HG03442 (cell line): ENCODE measurements around the gene DTNA.

ENCODE experiments used
- ATAC-seq: cut with Tn5 transposase; IDR thresholded peaks from one replicate; pipeline ENCODE4 v1.9.1; 2021; ENCODE audit warnings: mild to moderate bottlenecking, moderate library complexity; ENCODE audit not compliant: unreplicated experiment

The DTNA gene

DNA sequence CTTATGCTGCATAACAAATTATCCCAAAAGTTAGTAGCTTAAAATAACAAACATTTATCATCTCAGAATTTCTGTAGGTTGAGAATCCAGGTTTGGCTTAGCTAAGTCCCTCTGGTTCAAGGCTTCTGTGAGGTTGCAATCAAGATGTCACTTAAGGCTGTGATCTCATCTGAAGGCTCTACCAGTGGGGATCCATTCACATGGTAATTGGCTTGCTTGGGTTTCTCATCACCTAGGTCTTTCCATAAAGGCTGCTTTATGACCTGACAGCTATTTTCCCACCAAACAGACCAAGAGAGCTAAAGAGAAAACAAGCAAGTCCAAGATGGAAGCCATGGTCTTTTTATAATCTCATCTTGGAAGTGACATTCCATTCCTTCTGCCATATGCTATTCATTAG is 137.3 kb downstream of the DTNA start:
- ATAC-seq, result no peak

DNA sequence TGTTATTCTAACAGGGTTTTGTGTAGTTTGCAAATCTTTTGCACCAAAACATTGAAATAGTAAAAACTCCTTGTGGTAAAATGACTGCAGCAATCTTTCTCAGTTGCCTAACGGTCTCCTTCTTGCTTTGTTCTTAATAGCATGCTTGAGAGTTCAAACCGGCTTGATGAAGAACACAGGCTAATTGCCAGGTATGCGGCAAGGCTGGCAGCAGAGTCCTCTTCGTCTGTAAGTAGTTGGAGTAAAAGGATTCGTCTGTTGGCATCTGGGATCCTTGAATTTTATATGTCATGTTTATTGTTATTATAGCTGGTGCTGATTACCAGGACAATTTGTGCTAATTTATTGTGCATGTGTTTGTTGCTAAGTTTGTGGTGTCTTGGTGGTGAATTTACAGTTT is 138.1 kb downstream of the DTNA start:
- ATAC-seq, result no peak

DNA sequence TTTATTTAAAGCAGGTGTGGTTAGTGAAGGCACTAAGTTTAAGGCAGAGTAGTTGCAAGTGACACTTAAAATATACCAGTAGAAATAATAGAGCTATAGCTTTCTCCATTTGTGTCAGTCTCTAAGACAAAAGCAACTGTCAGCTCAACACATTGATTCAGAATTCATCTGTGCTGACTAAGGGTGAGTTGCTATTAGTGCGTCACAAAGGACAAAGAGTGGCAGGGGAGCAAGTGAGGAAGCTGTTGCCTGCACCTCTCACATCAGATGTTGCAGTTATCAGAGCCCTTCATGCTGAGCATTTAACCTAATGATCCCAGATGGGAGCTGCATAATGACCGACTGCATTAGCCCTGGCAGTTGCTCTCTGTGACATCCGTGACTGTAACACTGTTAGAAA is 138.6 kb downstream of the DTNA start:
- ATAC-seq, result no peak

DNA sequence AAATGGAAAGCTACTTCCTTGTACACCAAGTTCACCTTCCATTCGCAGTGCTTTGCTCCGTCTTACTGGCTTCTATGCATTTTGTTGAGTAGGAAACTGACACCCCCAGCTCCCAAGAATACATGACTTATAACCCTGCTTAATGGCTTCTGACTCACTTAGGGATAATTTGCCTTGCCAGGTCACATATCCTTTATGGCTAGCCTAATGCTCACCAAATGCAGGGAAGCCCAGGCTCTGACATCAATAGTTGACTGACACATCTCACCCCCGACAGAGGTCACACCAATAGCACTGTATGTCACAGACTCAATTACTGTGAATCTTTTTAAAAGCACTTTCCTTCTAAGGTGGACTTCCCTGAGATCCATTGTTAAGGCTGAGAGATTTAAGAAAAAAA is 147.2 kb downstream of the DTNA start:
- no peak for ATAC-seq

DNA sequence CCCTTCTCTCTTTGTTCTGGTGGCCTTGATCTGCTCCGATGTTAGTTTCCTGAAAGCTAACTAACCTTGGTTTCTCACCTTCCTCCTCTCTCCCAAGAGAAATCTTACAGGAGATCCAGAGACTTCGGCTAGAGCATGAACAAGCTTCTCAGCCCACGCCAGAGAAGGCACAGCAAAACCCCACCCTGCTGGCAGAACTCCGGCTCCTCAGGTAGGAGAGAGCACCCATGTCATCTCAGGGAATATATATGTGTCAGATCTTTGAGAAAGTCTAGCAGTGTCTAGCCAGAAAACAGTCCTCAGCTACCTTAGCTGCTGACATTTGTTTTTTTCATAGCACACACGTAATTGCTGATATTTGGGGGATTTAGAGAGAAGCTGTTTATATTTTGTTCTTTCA is 148.1 kb downstream of the DTNA start:
- no peak for ATAC-seq

DNA sequence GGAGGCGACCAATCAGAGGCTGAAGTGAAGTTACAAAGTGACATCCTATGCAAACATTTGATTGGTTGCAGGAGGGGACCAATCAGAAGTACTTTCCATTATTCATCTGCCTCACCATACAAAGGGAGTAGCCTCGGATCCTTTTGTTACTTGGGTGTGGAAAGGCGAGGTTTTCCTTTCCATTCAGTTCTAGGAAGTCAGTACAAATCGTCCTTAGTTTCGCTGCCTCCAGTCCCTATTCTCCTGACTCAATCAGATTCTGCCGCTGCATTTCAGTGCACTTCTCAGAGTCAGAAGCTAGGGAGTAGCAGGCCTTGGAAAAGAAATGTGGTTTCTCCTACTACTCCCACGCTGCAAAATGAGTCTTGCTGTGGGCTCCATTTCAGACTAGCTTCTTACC is 149.4 kb downstream of the DTNA start:
- no peak for ATAC-seq

DNA sequence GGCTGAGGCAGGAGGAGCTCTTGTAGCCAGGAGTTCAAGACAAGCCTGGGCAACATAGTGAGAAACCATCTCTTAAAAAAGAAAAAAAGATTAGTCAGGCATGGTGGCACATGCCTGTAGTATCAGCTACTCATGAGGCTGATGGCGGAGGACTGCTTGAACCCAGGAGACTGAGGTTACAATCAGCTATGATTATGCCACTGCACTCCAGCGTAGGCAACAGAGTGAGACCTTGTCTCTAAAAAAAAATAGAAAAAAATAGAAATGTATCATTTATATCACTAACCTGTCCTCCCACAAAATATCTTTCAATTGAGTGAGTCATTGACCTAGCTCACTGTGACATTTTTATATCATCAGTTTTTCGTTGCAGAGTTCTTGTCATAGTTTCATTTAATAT is 152.5 kb downstream of the DTNA start:
- no peak for ATAC-seq

DNA sequence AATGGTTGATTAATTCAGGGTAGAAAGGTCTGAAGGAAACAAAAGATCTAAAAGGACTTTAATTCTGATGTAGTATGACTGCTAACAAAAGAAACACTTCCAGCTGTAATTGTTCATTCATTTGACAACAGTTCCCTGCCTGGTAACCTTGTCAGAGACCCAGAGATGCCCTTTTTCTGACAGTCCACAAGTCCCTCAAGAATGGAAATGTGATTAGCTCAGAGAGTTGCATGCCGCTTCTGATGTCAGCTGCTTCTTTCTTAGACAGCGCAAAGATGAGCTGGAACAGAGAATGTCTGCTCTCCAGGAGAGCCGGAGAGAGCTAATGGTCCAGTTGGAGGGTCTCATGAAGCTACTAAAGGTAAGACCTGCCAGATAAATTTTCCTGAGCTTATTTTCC is 153.6 kb downstream of the DTNA start:
- no peak for ATAC-seq

DNA sequence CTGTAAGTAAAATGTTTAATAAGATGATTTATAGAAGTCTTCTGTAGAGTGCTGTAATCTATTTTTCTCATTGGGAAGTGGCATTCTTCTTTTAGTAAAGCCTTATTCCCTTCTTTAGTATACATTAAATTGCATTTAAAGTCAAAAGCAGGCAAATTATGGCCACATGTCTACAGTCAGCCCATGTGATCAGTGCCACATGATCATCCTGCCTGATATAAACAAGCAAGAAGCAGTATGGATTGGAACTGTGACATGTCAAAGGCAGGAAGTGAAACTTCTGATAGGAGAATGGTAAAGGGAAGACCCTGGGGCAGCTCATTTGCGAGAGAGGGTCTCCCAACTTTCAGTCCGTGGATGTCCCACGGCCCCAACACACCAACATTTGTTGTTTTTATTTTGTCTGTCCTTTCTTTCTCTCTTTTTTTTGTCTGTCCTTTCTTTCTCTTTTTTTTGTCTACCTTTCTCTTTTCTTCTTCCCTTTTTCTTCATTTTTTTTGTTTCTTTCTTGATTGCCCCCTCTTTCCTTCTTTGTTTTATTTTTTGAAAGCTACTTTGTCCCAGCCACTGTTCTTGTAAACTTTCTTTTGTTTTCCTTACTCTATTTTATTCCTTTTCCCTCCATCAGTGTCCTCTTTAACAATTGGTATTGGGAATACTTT is 154.9 kb downstream of the DTNA start:
- ATAC-seq, result no peak

DNA sequence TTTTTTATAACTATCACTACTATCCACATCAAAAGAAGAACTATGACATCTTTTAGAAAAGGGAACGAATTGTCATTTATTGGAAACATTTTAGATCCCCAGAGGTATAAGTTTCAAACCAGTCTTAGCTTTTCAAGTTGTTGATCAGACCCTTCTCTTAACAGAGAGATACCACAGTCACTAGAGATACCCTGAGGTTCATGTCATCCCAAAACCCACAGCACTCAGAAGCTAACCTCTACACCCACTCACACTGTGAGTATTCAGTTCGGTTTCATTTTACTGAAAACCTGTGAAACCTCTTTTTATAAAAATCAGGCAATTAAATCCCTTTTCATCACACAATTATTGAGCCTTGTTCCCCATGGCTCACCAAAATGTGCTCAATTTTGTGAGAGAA is 156.2 kb downstream of the DTNA start:
- no peak for ATAC-seq

DNA sequence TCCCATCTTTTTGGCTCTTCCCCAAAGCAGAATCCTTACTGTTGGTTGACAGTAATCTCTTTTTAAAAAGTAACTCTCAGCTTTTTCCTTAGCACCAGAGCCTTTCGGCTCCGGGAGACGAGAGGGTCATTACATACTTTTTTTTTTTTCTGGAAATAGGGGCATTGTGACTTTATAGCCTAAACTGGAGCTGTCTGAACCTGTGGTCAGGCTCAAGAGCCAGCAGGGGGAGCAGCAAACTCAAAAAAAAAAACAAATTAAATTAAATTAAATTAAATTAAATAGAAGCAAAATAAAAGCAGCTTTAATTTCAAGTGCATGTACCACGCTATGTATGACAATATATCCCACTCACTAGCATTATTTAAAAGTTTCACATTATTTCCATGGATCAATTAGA is 156.6 kb downstream of the DTNA start:
- ATAC-seq, result no peak

DNA sequence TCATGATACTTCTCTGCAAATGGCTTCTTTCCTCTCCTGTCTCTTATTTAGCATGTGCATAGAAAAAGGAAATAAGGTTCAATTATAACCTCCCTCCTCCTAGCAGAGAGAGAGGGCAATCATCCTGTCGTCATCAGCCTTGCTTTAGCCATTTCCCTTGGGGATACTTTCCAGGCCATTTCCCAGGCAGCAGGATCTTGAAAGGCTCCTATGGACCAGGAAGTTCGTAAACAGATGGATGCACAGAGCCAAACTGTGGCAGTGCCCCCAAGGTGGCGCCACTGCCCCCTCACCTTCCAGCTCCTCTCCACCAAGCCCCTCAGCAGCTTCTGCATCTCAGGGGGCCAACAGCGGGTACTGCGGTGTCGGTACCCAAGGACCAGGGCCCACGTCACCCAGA is 157.4 kb downstream of the DTNA start:
- no peak for ATAC-seq

DNA sequence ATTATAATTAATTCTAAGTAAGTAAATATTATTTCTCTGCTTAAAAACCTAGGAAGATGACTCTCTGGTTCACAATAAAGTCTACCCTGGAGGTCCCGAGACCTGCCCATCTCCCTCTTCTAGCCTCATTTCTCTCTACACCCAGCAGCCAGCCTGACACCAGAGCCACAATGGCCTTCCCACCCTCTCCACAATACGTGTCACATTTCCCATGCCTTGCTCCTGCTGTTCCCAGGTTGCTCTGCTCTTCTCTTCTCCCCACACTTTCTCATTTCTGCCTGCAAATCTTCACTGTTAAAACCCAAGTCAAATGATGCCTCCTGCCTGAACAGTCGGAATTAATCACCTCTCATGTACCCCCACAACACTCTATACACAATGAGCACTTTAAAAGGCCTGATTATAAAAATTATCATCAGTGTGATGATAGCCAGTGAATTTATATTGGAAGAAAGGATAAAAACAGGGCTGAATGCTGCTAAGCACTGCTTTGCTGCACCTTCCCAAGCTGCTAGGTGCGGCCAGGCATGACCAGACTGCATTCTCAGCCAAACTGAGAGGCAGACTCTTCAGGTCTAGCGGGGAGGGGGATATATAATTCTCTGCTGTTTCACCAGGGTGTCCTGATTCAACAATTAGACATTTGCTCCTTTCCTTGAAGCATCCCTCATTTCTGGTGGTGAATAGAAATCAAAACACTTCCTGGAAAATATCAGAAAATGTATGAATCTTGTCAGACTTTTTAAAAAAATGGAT is 160.6 kb downstream of the DTNA start:
- ATAC-seq, result no peak

DNA sequence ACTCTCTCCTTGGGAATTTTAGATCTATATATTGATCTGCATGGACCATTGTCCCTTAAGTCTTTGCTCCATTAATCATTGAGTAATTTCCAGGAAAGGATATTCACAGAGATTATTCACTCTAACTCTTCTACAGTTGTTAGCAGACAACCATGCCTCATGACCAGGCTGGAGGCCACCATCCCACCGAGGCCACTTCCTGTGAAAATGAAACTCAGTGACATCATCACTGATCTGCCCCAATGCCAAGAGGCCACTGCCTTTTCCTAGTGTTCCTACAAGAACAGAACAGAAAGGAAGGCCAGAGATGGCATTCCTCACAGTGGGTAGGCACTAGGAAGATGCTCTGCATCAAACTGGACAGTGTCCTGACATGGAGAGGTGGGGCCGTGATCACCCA is 161.3 kb downstream of the DTNA start:
- ATAC-seq, result no peak

DNA sequence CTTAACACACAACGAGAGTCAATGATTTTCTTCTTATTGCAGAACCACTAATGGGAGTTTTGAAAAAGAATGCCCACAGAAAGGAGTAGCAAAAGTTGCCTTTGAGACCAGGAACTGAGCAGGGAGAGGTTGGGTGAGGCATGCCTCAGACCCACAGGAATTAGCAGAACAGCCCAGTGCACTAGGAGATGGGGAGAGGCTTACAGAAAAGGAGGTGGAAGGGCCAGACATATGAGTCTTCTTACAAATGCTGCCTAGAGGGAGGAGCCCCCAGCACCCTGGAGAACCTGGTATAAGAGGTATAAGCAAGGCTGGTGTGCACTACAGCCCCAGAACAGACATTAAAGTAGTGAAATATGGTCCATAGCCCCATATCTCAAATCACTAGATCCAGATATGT is 162.0 kb downstream of the DTNA start:
- ATAC-seq, result no peak

DNA sequence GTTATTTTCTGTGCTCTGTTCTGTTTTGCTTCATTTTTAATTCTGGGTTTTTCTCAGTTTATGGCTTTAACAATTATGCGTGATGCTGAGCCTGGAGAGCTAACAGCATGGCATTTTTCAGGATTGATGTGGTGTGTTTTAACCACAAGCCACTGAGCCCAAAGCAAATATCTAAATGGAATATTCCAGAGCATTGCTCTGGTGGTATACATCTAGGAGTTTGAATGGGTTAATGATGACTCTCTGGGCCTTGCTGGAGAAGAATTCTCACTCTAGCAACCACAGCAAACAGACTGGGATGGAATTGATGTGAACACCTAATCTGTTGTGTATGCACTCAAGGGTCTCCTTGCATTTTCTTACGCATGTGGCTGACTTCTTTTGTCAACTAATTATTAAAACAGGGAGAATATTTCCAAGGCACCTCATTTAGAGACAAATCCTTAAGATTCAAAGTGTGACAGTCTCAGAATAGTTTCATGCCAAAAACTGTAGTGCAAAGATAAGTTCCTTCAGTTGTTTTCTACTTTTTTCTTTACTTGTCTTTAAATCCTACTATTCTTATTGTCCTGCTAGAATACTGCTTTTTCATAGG is 164.0 kb downstream of the DTNA start:
- no peak for ATAC-seq

DNA sequence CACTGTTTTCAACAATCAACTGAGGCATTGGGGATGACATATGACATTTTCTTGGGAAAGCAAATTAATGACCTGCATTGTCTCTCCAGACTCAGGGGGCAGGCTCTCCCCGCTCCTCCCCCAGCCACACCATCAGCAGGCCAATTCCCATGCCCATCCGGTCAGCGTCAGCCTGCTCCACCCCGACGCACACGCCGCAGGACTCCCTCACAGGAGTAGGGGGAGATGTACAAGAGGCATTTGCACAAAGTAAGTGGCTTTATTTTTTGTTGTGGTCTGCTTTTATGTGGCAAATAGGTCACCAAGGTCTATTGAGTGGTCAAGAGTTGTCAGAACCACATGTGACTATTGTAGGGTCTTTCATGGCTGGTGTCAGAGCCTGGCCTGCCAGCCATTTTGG is 165.1 kb downstream of the DTNA start:
- ATAC-seq, result no peak

DNA sequence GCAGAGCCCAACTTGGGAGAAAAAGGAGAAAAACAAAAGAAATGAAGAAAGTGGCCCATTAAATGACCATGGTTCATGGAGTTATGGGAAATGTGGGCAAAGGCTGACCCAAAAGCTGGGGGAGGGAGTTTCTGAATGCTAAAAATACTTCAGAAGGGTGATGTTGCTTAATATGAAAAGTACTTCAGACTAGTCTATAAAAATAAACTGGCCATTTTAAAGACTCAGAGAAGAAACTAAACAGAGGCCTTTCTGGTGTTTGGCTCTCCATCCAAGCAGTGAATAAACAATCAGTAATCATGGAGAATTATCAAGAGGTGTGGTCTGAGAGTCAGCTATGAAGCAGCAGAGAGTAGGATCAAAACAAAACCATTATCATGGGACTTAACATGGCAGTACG is 170.3 kb downstream of the DTNA start:
- ATAC-seq, result no peak

DNA sequence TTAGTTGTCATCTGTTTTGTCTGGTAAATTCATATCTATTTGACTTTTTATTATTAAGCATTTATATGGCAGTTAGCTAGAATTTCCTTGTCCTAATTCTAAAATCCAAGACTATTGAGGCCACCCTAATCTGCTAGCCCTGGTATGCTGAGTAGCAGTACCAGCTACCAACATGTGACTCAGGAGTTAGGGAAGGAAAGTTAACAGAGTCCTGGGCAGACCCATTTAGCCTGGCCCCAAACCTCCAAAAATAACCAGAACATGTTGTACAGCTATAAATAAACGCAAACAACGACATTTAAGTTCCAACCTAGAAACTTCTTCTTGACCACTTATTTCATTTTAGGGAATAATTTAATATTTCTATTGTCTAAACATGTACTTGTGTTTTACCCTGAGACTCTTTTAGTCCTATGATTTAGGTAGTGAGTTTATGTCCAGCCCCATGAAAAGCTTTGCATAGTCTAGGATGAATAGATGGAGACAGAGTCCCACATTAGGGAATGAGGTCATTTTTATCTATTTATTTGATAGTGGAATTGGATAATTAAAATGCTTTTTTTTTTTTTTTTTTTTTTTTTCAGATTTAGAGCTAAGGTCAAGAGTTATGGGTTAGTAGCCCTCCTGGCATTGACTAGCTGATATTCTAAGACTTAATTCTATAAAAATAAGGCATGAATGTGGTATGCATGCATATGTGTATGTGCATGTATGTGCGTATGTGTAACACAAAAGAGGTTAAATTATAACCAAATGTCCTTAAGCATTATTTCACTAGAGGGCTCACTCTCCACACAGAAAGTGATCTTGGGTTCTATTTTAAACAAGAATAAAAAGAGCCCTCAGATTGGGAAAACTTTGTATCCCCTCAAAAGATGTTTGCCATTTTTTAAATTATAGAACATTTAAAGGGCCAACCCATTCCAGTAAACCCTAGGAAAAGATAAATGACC is 171.1 kb downstream of the DTNA start:
- no peak for ATAC-seq

DNA sequence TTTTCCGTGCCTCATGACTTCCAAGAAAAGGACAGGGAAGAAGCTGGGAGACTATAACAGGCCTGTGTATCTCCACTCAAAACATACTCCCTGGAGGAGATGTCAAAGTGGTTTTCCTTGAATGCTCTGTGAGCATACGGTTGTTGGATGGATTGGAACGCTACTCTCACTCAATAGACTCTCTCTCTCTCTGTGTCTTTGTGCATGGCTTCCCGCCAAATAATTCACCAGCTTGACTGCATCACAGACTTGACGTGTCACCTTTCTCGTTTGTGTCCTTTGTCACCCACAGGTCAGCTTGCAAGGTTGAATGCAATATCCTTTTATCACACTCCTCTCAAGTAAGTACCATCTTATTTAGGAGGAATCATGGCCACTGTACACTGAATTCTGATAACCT is 174.3 kb downstream of the DTNA start:
- no peak for ATAC-seq

DNA sequence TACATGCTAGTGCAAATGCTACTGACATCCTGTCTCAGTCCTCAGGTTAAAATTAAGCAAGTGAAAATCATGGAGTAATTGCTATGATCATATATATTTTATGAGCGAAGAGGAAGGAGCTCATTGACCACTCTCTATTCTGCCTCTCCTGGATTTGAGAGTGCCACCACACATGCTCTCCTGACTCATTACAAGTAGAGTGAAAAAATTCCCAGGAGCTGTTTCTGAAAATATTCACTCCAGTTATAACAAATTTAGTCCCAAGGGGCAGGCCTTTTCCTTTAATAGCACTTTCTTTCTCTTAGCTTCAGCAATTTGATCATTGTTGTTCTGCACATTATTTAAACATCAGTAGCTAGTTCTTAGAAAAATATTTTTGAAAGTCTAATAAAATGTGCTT is 176.1 kb downstream of the DTNA start:
- ATAC-seq, result no peak
